SK-N-MC (cell line): ENCODE results near the gene TRIM75.

Experiments used
- DNase-seq: peaks from one replicate; pipeline ENCODE4 v3.0.0-alpha.2; 2011; ENCODE audit warnings: low read depth, low spot score
- H3K27ac ChIP-seq: fragments of 200-600 bp; sonication (generic); 2 replicates; pipeline ENCODE4 v1.5.1; 2016; ENCODE audit warnings: mixed run types
- H3K36me3 ChIP-seq: fragments of 200-600 bp; sonication (generic); 2 replicates; pipeline ENCODE4 v1.6.1; 2017; ENCODE audit warnings: antibody characterized with exemption, low read length, mixed read lengths; ENCODE audit not compliant: insufficient read depth
- H3K4me3 ChIP-seq: fragments of 200-600 bp; sonication (generic); 2 replicates; pipeline ENCODE4 v1.5.1; 2016
- H3K9ac ChIP-seq: fragments of 200-600 bp; sonication (generic); 2 replicates; pipeline ENCODE4 v1.8.0; 2017; ENCODE audit warnings: mixed run types, mixed read lengths; ENCODE audit not compliant: insufficient read length
- H3K9me3 ChIP-seq: fragments of 200-600 bp; sonication (generic); 2 replicates; pipeline ENCODE4 v1.6.1; 2017; ENCODE audit warnings: low read depth, mild to moderate bottlenecking, antibody characterized with exemption, low read length, moderate library complexity, mixed read lengths
- EZH2 ChIP-seq: fragments of 200-600 bp; sonication (generic); IDR thresholded peaks from one replicate; pipeline ENCODE4 v1.6.1; 2017; ENCODE audit warnings: antibody characterized with exemption
- FOXP2 ChIP-seq: optimal IDR thresholded peaks from 2 replicates; pipeline ENCODE3; 2011; ENCODE audit warnings: mild to moderate bottlenecking, moderate library complexity; ENCODE audit not compliant: insufficient read depth; ENCODE audit errors: extremely low read length, control extremely low read depth
- POLR2AphosphoS5 ChIP-seq: IDR thresholded peaks from 2 replicates; pipeline ENCODE4 v1.6.1; 2012; ENCODE audit warnings: mild to moderate bottlenecking, low read depth, low read length, borderline replicate concordance

Gene TRIM75

GRCh38 chr4:165053645-165054044 is at the start of gene TRIM75:
TSS of gene TRIM75 (plus strand) at chr4:165053866. CDS start at chr4:165059148, 5,282 bp downstream.
- Histone ChIP-seq H3K9ac (no peak within 1 kb of the TSS), H3K36me3 (no peaks in the 10 kb centered on the region), H3K27ac (no peak within 1 kb of the TSS), H3K9me3 (no peaks in the 10 kb centered on the region), H3K4me3 (no peak within 1 kb of the TSS)
- DNase-seq: no peak
- TF ChIP-seq POLR2AphosphoS5: no peak
- TF ChIP-seq EZH2: no peak
- TF ChIP-seq FOXP2: no peak

- H3K36me3 ChIP-seq: no peaks in the 10 kb centered on the region
- H3K9me3 ChIP-seq: no peaks in the 10 kb centered on the region
- TF ChIP-seq POLR2AphosphoS5: no peak
- TF ChIP-seq FOXP2: no peak
- no peak for TF ChIP-seq EZH2
- no peak overlapping the region for H3K27ac ChIP-seq
- no peak for DNase-seq
- H3K4me3 ChIP-seq: no peak overlapping the region
- no peak overlapping the region for H3K9ac ChIP-seq
These were observed 48.2 kb upstream of the TRIM75 start for GRCh38 chr4:165005352-165005925.

- no peak for DNase-seq
- H3K36me3 ChIP-seq: no peaks in the 10 kb centered on the region
- TF ChIP-seq FOXP2 (no peak), POLR2AphosphoS5 (no peak), EZH2 (no peak)
- H3K4me3 ChIP-seq: no peak overlapping the region
- H3K9ac ChIP-seq: no peak overlapping the region
- no peak overlapping the region for H3K27ac ChIP-seq
- H3K9me3 ChIP-seq: no peaks in the 10 kb centered on the region
These were observed 47.2 kb upstream of the TRIM75 start for GRCh38 chr4:165006456-165006855.

- DNase-seq: no peak
- no peak overlapping the region for H3K9ac ChIP-seq
- no peaks in the 10 kb centered on the region for H3K36me3 ChIP-seq
- H3K27ac ChIP-seq: no peak overlapping the region
- no peak overlapping the region for H3K4me3 ChIP-seq
- H3K9me3 ChIP-seq: no peaks in the 10 kb centered on the region
- TF ChIP-seq EZH2 (no peak), FOXP2 (no peak), POLR2AphosphoS5 (no peak)
These were observed 46.8 kb upstream of the TRIM75 start for GRCh38 chr4:165006886-165007285.

- no peak for DNase-seq
- no peak for TF ChIP-seq POLR2AphosphoS5
- TF ChIP-seq FOXP2: no peak
- TF ChIP-seq EZH2: no peak
- H3K27ac ChIP-seq: no peak overlapping the region
These were observed 44.0 kb upstream of the TRIM75 start for GRCh38 chr4:165009493-165010227.

GRCh38 chr4:165010487-165010886 is 43.2 kb upstream of the TRIM75 start:
- Histone ChIP-seq H3K4me3 (no peak overlapping the region), H3K27ac (no peak overlapping the region), H3K36me3 (no peaks in the 10 kb centered on the region), H3K9ac (no peak overlapping the region), H3K9me3 (no peaks in the 10 kb centered on the region)
- no peak for TF ChIP-seq POLR2AphosphoS5
- no peak for DNase-seq

More at GRCh38 chr4:165009493-165010227, 44.0 kb upstream of the TRIM75 start:
- Histone ChIP-seq H3K9me3 (no peaks in the 10 kb centered on the region), H3K36me3 (no peaks in the 10 kb centered on the region), H3K9ac (no peak overlapping the region), H3K4me3 (no peak overlapping the region)

- H3K36me3 ChIP-seq: no peaks in the 10 kb centered on the region
- TF ChIP-seq FOXP2 (no peak), EZH2 (no peak), POLR2AphosphoS5 (no peak)
- no peak overlapping the region for H3K4me3 ChIP-seq
These were observed 42.7 kb upstream of the TRIM75 start for GRCh38 chr4:165010991-165011390.

GRCh38 chr4:165011403-165011802 is 42.3 kb upstream of the TRIM75 start:
- TF ChIP-seq EZH2 (no peak), POLR2AphosphoS5 (no peak), FOXP2 (no peak)
- no peak for DNase-seq
- H3K9ac ChIP-seq: no peak overlapping the region
- no peaks in the 10 kb centered on the region for H3K9me3 ChIP-seq
- no peaks in the 10 kb centered on the region for H3K36me3 ChIP-seq
- H3K27ac ChIP-seq: no peak overlapping the region
- H3K4me3 ChIP-seq: no peak overlapping the region

More at GRCh38 chr4:165010991-165011390, 42.7 kb upstream of the TRIM75 start:
- Histone ChIP-seq H3K9me3 (no peaks in the 10 kb centered on the region), H3K9ac (no peak overlapping the region), H3K27ac (no peak overlapping the region)
- DNase-seq: no peak

GRCh38 chr4:165013691-165014090 is 40.0 kb upstream of the TRIM75 start:
- Histone ChIP-seq H3K9me3 (no peaks in the 10 kb centered on the region), H3K36me3 (no peaks in the 10 kb centered on the region), H3K27ac (no peak overlapping the region), H3K9ac (no peak overlapping the region), H3K4me3 (no peak overlapping the region)
- TF ChIP-seq FOXP2 (no peak), EZH2 (no peak), POLR2AphosphoS5 (no peak)
- no peak for DNase-seq
